Sigmoid colon (tissue), 4 donors: ENCODE data around the gene PVALB.

Experiments
- EP300 ChIP-seq, 4 donors: sonication (generic); formaldehyde crosslinking; IDR thresholded peaks; one replicate each; pipeline ENCODE4 v1.6.1; 2017; ENCODE audit warnings: antibody characterized with exemption in 4 of 4
- POLR2A ChIP-seq, 2 donors: fragments of 450-650 bp; IDR thresholded peaks; one replicate each; pipeline ENCODE4 v1.6.1; 2016; ENCODE audit warnings: antibody characterized with exemption in 2 of 2, mild to moderate bottlenecking in 2 of 2, moderate library complexity in 2 of 2
- TF ChIP-seq, protein P1 (sequence below), 4 experiments: fragments of 450-650 bp in 3 of 4; fragments of 200-600 bp in 1 of 4; IDR thresholded peaks; one replicate each; pipeline ENCODE4 v1.5.1; 2016 to 2019; ENCODE audit warnings: antibody characterized with exemption in 4 of 4, mild to moderate bottlenecking in 3 of 4, moderate library complexity in 2 of 4

GRCh38 chr22:36815558-36816338 lies 1.1 kb downstream of the PVALB start:
- TF ChIP-seq, protein P1, sequence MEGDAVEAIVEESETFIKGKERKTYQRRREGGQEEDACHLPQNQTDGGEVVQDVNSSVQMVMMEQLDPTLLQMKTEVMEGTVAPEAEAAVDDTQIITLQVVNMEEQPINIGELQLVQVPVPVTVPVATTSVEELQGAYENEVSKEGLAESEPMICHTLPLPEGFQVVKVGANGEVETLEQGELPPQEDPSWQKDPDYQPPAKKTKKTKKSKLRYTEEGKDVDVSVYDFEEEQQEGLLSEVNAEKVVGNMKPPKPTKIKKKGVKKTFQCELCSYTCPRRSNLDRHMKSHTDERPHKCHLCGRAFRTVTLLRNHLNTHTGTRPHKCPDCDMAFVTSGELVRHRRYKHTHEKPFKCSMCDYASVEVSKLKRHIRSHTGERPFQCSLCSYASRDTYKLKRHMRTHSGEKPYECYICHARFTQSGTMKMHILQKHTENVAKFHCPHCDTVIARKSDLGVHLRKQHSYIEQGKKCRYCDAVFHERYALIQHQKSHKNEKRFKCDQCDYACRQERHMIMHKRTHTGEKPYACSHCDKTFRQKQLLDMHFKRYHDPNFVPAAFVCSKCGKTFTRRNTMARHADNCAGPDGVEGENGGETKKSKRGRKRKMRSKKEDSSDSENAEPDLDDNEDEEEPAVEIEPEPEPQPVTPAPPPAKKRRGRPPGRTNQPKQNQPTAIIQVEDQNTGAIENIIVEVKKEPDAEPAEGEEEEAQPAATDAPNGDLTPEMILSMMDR (IDR thresholded peaks at IDR 0.05), result no peak
- TF ChIP-seq POLR2A (IDR thresholded peaks at IDR 0.05) (no peak), EP300 (IDR thresholded peaks at IDR 0.05) (no peak)
